Fibroblast of skin of right quadriceps (primary cell): ENCODE data around the gene SH3GL3.
A peak's percentile ranks its signal among the peaks of the same experiment; 100 is the strongest.

Source experiments
- DNase-seq: peaks from one replicate; pipeline ENCODE4 v3.0.0-alpha.2; 2013

Gene SH3GL3

GRCh38 chr15:83470887-83471286 lies 23.7 kb downstream of the SH3GL3 start:
- no peak for DNase-seq

GRCh38 chr15:83471307-83471866 lies 24.2 kb downstream of the SH3GL3 start:
- no peak for DNase-seq

- DNase-seq = no peak
These were observed 25.0 kb downstream of the SH3GL3 start for GRCh38 chr15:83472151-83472550.

GRCh38 chr15:83472797-83473196 lies 25.7 kb downstream of the SH3GL3 start:
- DNase-seq = no peak

GRCh38 chr15:83474578-83474977 lies 27.4 kb downstream of the SH3GL3 start:
- DNase-seq = no peak

GRCh38 chr15:83475551-83475950 lies 28.4 kb downstream of the SH3GL3 start:
- DNase-seq = peak; percentile 65

GRCh38 chr15:83476066-83476465 lies 28.9 kb downstream of the SH3GL3 start:
- no peak for DNase-seq

- no peak for DNase-seq
These were observed 29.6 kb downstream of the SH3GL3 start for GRCh38 chr15:83476708-83477107.

- peak; percentile 27 for DNase-seq
These were observed 30.1 kb downstream of the SH3GL3 start for GRCh38 chr15:83477172-83477807.

- DNase-seq = no peak
These were observed 30.8 kb downstream of the SH3GL3 start for GRCh38 chr15:83477808-83478537.

GRCh38 chr15:83483612-83484011 lies 36.5 kb downstream of the SH3GL3 start:
- DNase-seq = no peak

GRCh38 chr15:83484636-83485035 lies 37.5 kb downstream of the SH3GL3 start:
- no peak for DNase-seq

GRCh38 chr15:83486363-83486762 lies 39.2 kb downstream of the SH3GL3 start:
- no peak for DNase-seq

- DNase-seq = no peak
These were observed 40.4 kb downstream of the SH3GL3 start for GRCh38 chr15:83487519-83487918.

- no peak for DNase-seq
These were observed 42.5 kb downstream of the SH3GL3 start for GRCh38 chr15:83489690-83490089.

GRCh38 chr15:83491486-83491885 lies 44.3 kb downstream of the SH3GL3 start:
- DNase-seq = no peak

GRCh38 chr15:83496766-83497165 lies 49.6 kb downstream of the SH3GL3 start:
- no peak for DNase-seq

- no peak for DNase-seq
These were observed 51.2 kb downstream of the SH3GL3 start for GRCh38 chr15:83498374-83498773.

GRCh38 chr15:83498801-83499200 lies 51.7 kb downstream of the SH3GL3 start:
- DNase-seq = no peak

GRCh38 chr15:83499476-83499875 lies 52.3 kb downstream of the SH3GL3 start:
- DNase-seq = no peak

- no peak for DNase-seq
These were observed 56.6 kb downstream of the SH3GL3 start for GRCh38 chr15:83503595-83504364.

- peak; percentile 40 for DNase-seq
These were observed 57.2 kb downstream of the SH3GL3 start for GRCh38 chr15:83504365-83504764.

- no peak for DNase-seq
These were observed 62.9 kb downstream of the SH3GL3 start for GRCh38 chr15:83510001-83510400.

- DNase-seq = no peak
These were observed 65.3 kb downstream of the SH3GL3 start for GRCh38 chr15:83512459-83512858.
